GM23338 (cell line): ENCODE measurements around the gene CDH23. TPM values are rescaled to one million over a fixed set of nuclear protein-coding genes. Genes with fewer than 3 reads are reported as not detected.

Experiments
- ATAC-seq: fragments of 200-7000 bp; cut with Tn5 transposase; 3 replicates; pipeline ENCODE4 v1.9.1; 2020
- DNase-seq: peaks from one replicate; pipeline ENCODE4 v3.0.0-alpha.2; 2015; ENCODE audit warnings: low spot score
- H2AFZ ChIP-seq: fragments of 200-600 bp; sonication (generic); 2 replicates; pipeline ENCODE4 v1.8.0; 2016; ENCODE audit warnings: antibody characterized with exemption, mild to moderate bottlenecking, moderate library complexity
- H3F3A ChIP-seq: fragments of 200-600 bp; sonication (generic); replicated peaks from 2 replicates; pipeline ENCODE4 v1.8.0; 2017; ENCODE audit warnings: antibody characterized with exemption, mixed run types, low read depth
- H3K27ac ChIP-seq: fragments of 200-600 bp; sonication (generic); 2 replicates; pipeline ENCODE4 v1.6.1; 2016; ENCODE audit warnings: low read depth
- H3K27me3 ChIP-seq: fragments of 200-600 bp; sonication (generic); 2 replicates; pipeline ENCODE4 v1.8.0; 2016; ENCODE audit warnings: mild to moderate bottlenecking, mixed run types, moderate library complexity; ENCODE audit not compliant: insufficient read depth
- H3K36me3 ChIP-seq: fragments of 200-600 bp; sonication (generic); 2 replicates; pipeline ENCODE4 v1.8.0; 2016; ENCODE audit warnings: mild to moderate bottlenecking; ENCODE audit not compliant: insufficient read depth
- H3K4me1 ChIP-seq: fragments of 200-600 bp; sonication (generic); 2 replicates; pipeline ENCODE4 v1.8.0; 2016; ENCODE audit warnings: mild to moderate bottlenecking, moderate library complexity; ENCODE audit not compliant: insufficient read depth
- H3K4me2 ChIP-seq: fragments of 200-600 bp; sonication (generic); 2 replicates; pipeline ENCODE4 v1.7.1; 2017; ENCODE audit warnings: mixed run types
- H3K4me3 ChIP-seq: fragments of 200-600 bp; sonication (generic); 2 replicates; pipeline ENCODE4 v1.6.1; 2016; ENCODE audit warnings: mixed run types
- H3K79me2 ChIP-seq: fragments of 200-600 bp; sonication (generic); replicated peaks from 2 replicates; pipeline ENCODE4 v1.8.0; 2017; ENCODE audit warnings: mild to moderate bottlenecking; ENCODE audit not compliant: insufficient read depth
- H3K9me2 ChIP-seq: fragments of 200-600 bp; sonication (generic); 2 replicates; pipeline ENCODE4 v1.8.0; 2017; ENCODE audit not compliant: insufficient read depth
- H4K20me1 ChIP-seq: fragments of 200-600 bp; sonication (generic); replicated peaks from 2 replicates; pipeline ENCODE4 v1.8.0; 2017; ENCODE audit warnings: mild to moderate bottlenecking; ENCODE audit not compliant: insufficient read depth
- H3K27ac Mint-ChIP-seq: 2 replicates; pipeline ENCODE4 v1.8.0; 2020; ENCODE audit warnings: inconsistent platforms, mild to moderate bottlenecking, moderate library complexity, mixed read lengths
- H3K27me3 Mint-ChIP-seq: 3 replicates; pipeline ENCODE4 v1.8.0; 2022; ENCODE audit warnings: low read depth, mild to moderate bottlenecking, moderate library complexity, mixed read lengths, inconsistent platforms; ENCODE audit not compliant: insufficient read depth, poor library complexity
- H3K36me3 Mint-ChIP-seq: 3 replicates; pipeline ENCODE4 v1.8.0; 2021; ENCODE audit warnings: low read depth, mild to moderate bottlenecking, inconsistent platforms, moderate library complexity, mixed read lengths
- H3K4me1 Mint-ChIP-seq: 3 replicates; pipeline ENCODE4 v1.8.0; 2020; ENCODE audit warnings: mild to moderate bottlenecking, inconsistent platforms, mixed read lengths
- H3K4me3 Mint-ChIP-seq: 3 replicates; pipeline ENCODE4 v1.8.0; 2021; ENCODE audit warnings: moderate library complexity, mild to moderate bottlenecking, inconsistent platforms, mixed read lengths
- H3K9me3 Mint-ChIP-seq: 3 replicates; pipeline ENCODE4 v1.8.0; 2020; ENCODE audit warnings: moderate library complexity, mild to moderate bottlenecking, inconsistent platforms, mixed read lengths
- EZH2 ChIP-seq: fragments of 200-600 bp; sonication (generic); IDR thresholded peaks from one replicate; pipeline ENCODE4 v1.8.0; 2017; ENCODE audit warnings: antibody characterized with exemption, mild to moderate bottlenecking, low read depth; ENCODE audit not compliant: unreplicated experiment
- EZH2phosphoT487 ChIP-seq: fragments of 200-600 bp; sonication (generic); IDR thresholded peaks from one replicate; pipeline ENCODE4 v1.8.1; 2018; ENCODE audit warnings: antibody characterized with exemption; ENCODE audit not compliant: unreplicated experiment
- NANOG ChIP-seq: IDR thresholded peaks from 2 replicates; pipeline ENCODE4 v1.6.1; 2016; ENCODE audit warnings: antibody characterized with exemption, borderline replicate concordance
- POLR2AphosphoS5 ChIP-seq: IDR thresholded peaks from 2 replicates; pipeline ENCODE4 v1.6.1; 2016; ENCODE audit warnings: antibody characterized with exemption, low read depth
- ZNF331 ChIP-seq: fragments of 250-450 bp; sonication (Bioruptor Pico); IDR thresholded peaks from 2 replicates; pipeline ENCODE4 v1.5.0; 2020; ENCODE audit warnings: low read depth, mild to moderate bottlenecking, moderate library complexity
- polyA plus RNA-seq: library from polyadenylated mRNA; unstranded; fragments of >200 nt; fragmentation: Nextera tagmentation; extraction: Ambion mirVana; gene quantifications from 2 replicates; pipeline ENCODE4 v1.2.1, GENCODE V29; 2016
- total RNA-seq: library from RNA; depleted of rRNA; stranded (reverse); fragments of >200 nt; shearing (Covaris generic); gene quantifications from 2 replicates; pipeline ENCODE4 v1.2.3, GENCODE V29; 2014
- TF ChIP-seq, protein P1 (sequence below), 2 experiments: fragments of 200-600 bp in 1 of 2; sonication (generic) in 1 of 2; conservative IDR thresholded peaks; 2 replicates each; pipeline versions ENCODE4 v1.5.1 to v1.6.1; 2016 to 2017; ENCODE audit warnings: antibody characterized with exemption in 2 of 2, low read depth in 2 of 2, mild to moderate bottlenecking in 2 of 2, moderate library complexity in 1 of 2
- TF ChIP-seq, protein P2 (sequence below): fragments of 250-450 bp; sonication (Bioruptor Pico); IDR thresholded peaks from 2 replicates; pipeline ENCODE4 v1.5.0; 2020; ENCODE audit warnings: mild to moderate bottlenecking, moderate library complexity
- TF ChIP-seq, protein P3 (sequence below): IDR thresholded peaks from 2 replicates; pipeline ENCODE4 v1.6.1; 2016; ENCODE audit warnings: antibody characterized with exemption

CDH23 gene
- total and polyA plus RNA-seq, 2 experiments from 2014 or later = 0.95 to 4.3 TPM

DNA sequence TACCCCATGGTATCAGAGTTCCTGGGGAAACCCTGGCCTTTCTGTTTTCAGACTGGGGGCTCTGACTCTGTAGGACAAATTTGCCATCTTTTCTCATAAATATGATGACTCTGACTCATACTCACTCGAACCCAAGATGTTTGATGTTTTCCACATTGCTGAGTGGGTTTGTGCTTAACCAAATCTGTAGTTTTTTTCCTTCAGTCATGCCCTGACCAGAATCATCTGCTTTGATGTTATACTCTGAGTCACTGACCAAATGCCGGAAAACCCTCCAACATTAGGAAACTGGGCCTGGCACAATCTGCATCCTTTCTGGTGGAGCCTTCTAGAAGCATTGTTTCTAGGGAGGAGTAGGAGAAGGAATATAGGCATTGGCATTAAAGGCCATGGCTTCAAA lies 204.1 kb downstream of the CDH23 start:
- Histone ChIP-seq H2AFZ (no peak overlapping the region), H3K79me2 (no peaks in the 10 kb centered on the region), H3K36me3 (no peaks in the 10 kb centered on the region), H3K27me3 (no peaks in the 10 kb centered on the region), H3K4me3 (no peak overlapping the region), H3K4me2 (no peak overlapping the region), H3K4me1 (no peaks in the 10 kb centered on the region; the same call in 1 of the 2 replicates), H3F3A (no peaks in the 10 kb centered on the region), H3K27ac (no peak overlapping the region), H4K20me1 (no peaks in the 10 kb centered on the region), H3K9me2 (no peaks in the 10 kb centered on the region)
- peaks cover 10% of the 10 kb centered on the region for H3K4me1 Mint-ChIP-seq
- no peak for TF ChIP-seq EZH2phosphoT487
- TF ChIP-seq, protein P1, sequence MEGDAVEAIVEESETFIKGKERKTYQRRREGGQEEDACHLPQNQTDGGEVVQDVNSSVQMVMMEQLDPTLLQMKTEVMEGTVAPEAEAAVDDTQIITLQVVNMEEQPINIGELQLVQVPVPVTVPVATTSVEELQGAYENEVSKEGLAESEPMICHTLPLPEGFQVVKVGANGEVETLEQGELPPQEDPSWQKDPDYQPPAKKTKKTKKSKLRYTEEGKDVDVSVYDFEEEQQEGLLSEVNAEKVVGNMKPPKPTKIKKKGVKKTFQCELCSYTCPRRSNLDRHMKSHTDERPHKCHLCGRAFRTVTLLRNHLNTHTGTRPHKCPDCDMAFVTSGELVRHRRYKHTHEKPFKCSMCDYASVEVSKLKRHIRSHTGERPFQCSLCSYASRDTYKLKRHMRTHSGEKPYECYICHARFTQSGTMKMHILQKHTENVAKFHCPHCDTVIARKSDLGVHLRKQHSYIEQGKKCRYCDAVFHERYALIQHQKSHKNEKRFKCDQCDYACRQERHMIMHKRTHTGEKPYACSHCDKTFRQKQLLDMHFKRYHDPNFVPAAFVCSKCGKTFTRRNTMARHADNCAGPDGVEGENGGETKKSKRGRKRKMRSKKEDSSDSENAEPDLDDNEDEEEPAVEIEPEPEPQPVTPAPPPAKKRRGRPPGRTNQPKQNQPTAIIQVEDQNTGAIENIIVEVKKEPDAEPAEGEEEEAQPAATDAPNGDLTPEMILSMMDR (conservative IDR thresholded peaks at IDR 0.05; ENCODE audit: low read depth in 2 of 2) = no peak
- no peak for DNase-seq
- no peak for ATAC-seq
- H3K27me3 Mint-ChIP-seq = peaks cover 7% of the 10 kb centered on the region
- no peak overlapping the region for H3K4me3 Mint-ChIP-seq
- H3K9me3 Mint-ChIP-seq = no peaks in the 10 kb centered on the region
- no peak overlapping the region for H3K27ac Mint-ChIP-seq
- H3K36me3 Mint-ChIP-seq = no peaks in the 10 kb centered on the region

DNA sequence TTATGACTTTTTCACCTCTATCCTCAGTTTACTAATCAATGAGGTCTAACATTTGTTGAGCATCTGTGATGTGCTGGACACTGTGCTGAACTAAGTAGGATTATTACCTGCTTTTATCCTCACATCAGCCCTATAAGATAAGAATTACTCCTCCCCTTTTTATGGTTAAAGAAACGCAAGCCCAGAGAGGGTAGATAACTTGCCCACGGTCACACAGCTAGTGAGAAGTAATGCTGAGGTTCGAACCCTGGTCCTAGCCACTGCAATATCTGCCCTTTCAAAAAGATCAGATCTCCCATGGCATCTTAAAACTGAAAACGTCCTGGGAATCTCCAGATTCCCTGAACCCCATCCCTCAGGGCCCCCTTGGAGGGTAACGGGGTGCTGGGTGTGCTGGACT lies 204.6 kb downstream of the CDH23 start:
- H3K4me3 Mint-ChIP-seq = no peak overlapping the region
- H3K36me3 Mint-ChIP-seq = no peaks in the 10 kb centered on the region
- H3K79me2 ChIP-seq = no peaks in the 10 kb centered on the region
- H3K9me2 ChIP-seq = no peaks in the 10 kb centered on the region
- H2AFZ ChIP-seq = no peak overlapping the region
- H3K4me1 ChIP-seq = no peaks in the 10 kb centered on the region; the same call in 1 of the 2 replicates
- H3K27ac ChIP-seq = no peak overlapping the region
- H3K27me3 ChIP-seq = no peaks in the 10 kb centered on the region
- H4K20me1 ChIP-seq = no peaks in the 10 kb centered on the region
- no peaks in the 10 kb centered on the region for H3K36me3 ChIP-seq
- H3K27ac Mint-ChIP-seq = no peak overlapping the region
- no peaks in the 10 kb centered on the region for H3K9me3 Mint-ChIP-seq
- peaks cover 10% of the 10 kb centered on the region for H3K4me1 Mint-ChIP-seq
- no peak for DNase-seq
- no peak overlapping the region for H3K4me2 ChIP-seq
- no peak for ATAC-seq
- no peak overlapping the region for H3K4me3 ChIP-seq
- peaks cover 7% of the 10 kb centered on the region for H3K27me3 Mint-ChIP-seq
- H3F3A ChIP-seq = no peaks in the 10 kb centered on the region
- no peak for TF ChIP-seq POLR2AphosphoS5
- no peak for TF ChIP-seq EZH2
- TF ChIP-seq, protein P1 (conservative IDR thresholded peaks at IDR 0.05; ENCODE audit: low read depth in 2 of 2) = no peak
- TF ChIP-seq ZNF331 (CRISPR knock-in tag) = no peak
- TF ChIP-seq, protein P2, sequence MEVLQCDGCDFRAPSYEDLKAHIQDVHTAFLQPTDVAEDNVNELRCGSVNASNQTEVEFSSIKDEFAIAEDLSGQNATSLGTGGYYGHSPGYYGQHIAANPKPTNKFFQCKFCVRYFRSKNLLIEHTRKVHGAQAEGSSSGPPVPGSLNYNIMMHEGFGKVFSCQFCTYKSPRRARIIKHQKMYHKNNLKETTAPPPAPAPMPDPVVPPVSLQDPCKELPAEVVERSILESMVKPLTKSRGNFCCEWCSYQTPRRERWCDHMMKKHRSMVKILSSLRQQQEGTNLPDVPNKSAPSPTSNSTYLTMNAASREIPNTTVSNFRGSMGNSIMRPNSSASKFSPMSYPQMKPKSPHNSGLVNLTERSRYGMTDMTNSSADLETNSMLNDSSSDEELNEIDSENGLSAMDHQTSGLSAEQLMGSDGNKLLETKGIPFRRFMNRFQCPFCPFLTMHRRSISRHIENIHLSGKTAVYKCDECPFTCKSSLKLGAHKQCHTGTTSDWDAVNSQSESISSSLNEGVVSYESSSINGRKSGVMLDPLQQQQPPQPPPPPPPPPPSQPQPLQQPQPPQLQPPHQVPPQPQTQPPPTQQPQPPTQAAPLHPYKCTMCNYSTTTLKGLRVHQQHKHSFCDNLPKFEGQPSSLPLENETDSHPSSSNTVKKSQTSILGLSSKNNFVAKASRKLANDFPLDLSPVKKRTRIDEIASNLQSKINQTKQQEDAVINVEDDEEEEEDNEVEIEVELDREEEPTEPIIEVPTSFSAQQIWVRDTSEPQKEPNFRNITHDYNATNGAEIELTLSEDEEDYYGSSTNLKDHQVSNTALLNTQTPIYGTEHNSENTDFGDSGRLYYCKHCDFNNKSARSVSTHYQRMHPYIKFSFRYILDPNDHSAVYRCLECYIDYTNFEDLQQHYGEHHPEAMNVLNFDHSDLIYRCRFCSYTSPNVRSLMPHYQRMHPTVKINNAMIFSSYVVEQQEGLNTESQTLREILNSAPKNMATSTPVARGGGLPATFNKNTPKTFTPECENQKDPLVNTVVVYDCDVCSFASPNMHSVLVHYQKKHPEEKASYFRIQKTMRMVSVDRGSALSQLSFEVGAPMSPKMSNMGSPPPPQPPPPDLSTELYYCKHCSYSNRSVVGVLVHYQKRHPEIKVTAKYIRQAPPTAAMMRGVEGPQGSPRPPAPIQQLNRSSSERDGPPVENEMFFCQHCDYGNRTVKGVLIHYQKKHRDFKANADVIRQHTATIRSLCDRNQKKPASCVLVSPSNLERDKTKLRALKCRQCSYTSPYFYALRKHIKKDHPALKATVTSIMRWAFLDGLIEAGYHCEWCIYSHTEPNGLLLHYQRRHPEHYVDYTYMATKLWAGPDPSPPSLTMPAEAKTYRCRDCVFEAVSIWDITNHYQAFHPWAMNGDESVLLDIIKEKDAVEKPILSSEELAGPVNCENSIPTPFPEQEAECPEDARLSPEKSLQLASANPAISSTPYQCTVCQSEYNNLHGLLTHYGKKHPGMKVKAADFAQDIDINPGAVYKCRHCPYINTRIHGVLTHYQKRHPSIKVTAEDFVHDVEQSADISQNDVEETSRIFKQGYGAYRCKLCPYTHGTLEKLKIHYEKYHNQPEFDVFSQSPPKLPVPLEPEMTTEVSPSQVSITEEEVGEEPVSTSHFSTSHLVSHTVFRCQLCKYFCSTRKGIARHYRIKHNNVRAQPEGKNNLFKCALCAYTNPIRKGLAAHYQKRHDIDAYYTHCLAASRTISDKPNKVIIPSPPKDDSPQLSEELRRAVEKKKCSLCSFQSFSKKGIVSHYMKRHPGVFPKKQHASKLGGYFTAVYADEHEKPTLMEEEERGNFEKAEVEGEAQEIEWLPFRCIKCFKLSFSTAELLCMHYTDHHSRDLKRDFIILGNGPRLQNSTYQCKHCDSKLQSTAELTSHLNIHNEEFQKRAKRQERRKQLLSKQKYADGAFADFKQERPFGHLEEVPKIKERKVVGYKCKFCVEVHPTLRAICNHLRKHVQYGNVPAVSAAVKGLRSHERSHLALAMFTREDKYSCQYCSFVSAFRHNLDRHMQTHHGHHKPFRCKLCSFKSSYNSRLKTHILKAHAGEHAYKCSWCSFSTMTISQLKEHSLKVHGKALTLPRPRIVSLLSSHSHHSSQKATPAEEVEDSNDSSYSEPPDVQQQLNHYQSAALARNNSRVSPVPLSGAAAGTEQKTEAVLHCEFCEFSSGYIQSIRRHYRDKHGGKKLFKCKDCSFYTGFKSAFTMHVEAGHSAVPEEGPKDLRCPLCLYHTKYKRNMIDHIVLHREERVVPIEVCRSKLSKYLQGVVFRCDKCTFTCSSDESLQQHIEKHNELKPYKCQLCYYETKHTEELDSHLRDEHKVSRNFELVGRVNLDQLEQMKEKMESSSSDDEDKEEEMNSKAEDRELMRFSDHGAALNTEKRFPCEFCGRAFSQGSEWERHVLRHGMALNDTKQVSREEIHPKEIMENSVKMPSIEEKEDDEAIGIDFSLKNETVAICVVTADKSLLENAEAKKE = no peak
- no peak for TF ChIP-seq NANOG
- TF ChIP-seq, protein P3, sequence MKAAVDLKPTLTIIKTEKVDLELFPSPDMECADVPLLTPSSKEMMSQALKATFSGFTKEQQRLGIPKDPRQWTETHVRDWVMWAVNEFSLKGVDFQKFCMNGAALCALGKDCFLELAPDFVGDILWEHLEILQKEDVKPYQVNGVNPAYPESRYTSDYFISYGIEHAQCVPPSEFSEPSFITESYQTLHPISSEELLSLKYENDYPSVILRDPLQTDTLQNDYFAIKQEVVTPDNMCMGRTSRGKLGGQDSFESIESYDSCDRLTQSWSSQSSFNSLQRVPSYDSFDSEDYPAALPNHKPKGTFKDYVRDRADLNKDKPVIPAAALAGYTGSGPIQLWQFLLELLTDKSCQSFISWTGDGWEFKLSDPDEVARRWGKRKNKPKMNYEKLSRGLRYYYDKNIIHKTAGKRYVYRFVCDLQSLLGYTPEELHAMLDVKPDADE = no peak
